DOHH2 (cell line): Measurements from ENCODE around the gene FADD.

Experiments
- EZH2phosphoT487 ChIP-seq: fragments of 200-600 bp; sonication (generic); IDR thresholded peaks from 2 replicates; pipeline ENCODE4 v1.6.1; 2017; ENCODE audit warnings: borderline replicate concordance, mild to moderate bottlenecking, antibody characterized with exemption, low read length, moderate library complexity, mixed read lengths
- TF ChIP-seq, protein P1 (sequence below): fragments of 200-600 bp; sonication (generic); IDR thresholded peaks from one replicate; pipeline ENCODE4 v1.5.1; 2014; ENCODE audit warnings: antibody characterized with exemption, mild to moderate bottlenecking, low read depth, low read length; ENCODE audit not compliant: poor library complexity, severe bottlenecking

DNA sequence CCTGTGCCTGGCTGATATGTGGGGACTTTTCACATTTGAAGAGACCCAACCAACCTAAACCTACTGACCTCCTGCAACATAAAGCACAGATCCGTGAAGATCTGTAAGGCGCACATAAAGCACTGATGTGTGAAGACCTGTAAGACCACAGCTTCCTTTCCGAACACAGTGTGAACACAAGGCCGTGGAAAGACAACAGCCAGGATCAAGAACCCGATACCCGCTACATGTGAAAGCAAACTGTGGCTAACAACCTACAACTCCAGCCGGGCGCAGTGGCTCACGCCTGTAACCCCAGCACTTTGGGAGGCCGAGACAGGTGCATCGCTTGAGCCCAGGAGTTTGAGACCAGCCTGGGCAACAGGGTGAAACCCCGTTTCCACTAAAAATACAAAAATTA lies 49.7 kb downstream of the FADD start:
- TF ChIP-seq, protein P1, sequence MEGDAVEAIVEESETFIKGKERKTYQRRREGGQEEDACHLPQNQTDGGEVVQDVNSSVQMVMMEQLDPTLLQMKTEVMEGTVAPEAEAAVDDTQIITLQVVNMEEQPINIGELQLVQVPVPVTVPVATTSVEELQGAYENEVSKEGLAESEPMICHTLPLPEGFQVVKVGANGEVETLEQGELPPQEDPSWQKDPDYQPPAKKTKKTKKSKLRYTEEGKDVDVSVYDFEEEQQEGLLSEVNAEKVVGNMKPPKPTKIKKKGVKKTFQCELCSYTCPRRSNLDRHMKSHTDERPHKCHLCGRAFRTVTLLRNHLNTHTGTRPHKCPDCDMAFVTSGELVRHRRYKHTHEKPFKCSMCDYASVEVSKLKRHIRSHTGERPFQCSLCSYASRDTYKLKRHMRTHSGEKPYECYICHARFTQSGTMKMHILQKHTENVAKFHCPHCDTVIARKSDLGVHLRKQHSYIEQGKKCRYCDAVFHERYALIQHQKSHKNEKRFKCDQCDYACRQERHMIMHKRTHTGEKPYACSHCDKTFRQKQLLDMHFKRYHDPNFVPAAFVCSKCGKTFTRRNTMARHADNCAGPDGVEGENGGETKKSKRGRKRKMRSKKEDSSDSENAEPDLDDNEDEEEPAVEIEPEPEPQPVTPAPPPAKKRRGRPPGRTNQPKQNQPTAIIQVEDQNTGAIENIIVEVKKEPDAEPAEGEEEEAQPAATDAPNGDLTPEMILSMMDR = no peak
- TF ChIP-seq EZH2phosphoT487 = no peak
